GM10266 (cell line): ENCODE data around the gene SUMO4.

Experiments
- DNase-seq: peaks from one replicate; pipeline ENCODE4 v3.0.0; 2012; ENCODE audit errors: extremely low spot score
- TF ChIP-seq, protein P1 (sequence below): IDR thresholded peaks from 2 replicates; pipeline ENCODE4 v1.5.1; 2012; ENCODE audit warnings: mild to moderate bottlenecking, low read depth; ENCODE audit not compliant: control insufficient read depth, insufficient read depth; ENCODE audit errors: missing control alignments

SUMO4 gene

DNA sequence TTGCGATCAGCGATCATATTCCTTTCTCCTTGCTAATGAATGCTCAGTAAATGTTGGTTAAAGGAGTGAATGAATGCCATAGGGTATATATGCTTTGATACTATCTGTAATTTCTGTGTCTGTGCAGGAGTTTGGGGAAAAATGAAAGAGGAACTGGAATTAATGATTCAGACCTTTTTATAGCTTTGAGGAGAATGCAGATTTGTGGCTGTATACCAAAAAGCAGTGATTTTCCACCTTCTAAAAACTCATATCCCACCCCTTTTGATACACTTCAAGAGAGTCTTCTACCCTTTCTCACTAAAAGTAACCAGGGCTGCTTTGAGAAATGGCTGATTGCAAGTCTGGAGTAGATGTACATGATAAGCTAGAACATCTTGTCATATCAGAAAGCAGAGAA is 26.6 kb upstream of the SUMO4 start:
- no peak for DNase-seq
- TF ChIP-seq, protein P1, sequence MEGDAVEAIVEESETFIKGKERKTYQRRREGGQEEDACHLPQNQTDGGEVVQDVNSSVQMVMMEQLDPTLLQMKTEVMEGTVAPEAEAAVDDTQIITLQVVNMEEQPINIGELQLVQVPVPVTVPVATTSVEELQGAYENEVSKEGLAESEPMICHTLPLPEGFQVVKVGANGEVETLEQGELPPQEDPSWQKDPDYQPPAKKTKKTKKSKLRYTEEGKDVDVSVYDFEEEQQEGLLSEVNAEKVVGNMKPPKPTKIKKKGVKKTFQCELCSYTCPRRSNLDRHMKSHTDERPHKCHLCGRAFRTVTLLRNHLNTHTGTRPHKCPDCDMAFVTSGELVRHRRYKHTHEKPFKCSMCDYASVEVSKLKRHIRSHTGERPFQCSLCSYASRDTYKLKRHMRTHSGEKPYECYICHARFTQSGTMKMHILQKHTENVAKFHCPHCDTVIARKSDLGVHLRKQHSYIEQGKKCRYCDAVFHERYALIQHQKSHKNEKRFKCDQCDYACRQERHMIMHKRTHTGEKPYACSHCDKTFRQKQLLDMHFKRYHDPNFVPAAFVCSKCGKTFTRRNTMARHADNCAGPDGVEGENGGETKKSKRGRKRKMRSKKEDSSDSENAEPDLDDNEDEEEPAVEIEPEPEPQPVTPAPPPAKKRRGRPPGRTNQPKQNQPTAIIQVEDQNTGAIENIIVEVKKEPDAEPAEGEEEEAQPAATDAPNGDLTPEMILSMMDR, result no peak

DNA sequence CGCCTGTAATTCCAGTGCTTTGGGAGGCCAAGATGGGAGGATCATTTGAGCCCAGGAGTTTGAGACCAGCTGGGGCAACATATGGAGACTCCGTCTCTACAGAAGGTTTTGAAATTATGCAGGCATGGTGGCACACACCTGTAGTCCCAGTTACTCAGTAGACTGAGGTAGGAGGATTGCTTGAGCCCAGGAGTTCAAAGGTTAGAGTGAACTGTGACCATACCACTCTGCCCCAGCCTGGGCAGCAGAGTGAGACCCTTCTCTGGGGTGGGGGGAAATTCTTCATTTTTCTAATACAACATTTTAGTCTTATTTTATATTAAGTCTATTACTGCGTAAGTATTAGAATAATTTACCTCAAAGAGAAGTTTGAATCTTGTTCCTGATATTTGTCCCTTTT is 20.1 kb upstream of the SUMO4 start:
- TF ChIP-seq, protein P1, result no peak
- DNase-seq, result no peak

DNA sequence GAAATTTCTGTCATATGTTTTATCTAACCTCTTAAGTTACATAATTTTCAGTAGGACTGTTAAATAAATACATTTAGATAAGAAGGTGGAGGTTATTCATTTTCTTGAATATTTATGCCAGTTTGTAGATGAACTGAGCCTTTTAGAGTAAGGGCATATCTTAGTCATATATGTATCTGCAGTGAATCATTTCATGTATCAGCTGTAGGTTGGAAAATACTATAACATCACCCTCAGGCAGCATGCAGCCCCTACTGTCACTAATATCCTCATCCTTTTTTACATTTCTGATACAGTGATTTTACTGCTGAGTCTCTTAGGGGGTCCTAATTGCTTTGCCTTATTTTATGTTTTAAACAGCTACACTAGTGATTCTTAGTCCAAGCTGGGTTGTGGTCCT is 19.5 kb upstream of the SUMO4 start:
- DNase-seq, result no peak
- TF ChIP-seq, protein P1, result no peak

DNA sequence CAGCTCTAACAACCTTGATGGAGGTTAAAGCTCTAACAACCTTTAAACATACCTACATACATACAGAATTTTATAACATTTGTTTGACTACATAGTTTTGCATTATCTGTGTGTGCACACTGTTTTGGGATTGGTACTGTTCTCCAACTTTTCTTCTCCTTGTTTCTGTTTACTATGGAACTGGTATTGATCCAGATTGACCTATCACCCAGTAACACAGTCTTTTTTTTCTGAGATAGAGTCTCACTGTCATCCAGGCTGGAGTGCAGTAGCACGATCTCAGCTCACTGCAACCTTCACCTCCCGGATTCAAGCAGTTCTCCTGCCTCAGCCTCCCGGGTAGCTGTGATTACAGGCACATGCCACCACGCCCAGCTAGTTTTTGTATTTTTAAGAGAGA is 16.7 kb upstream of the SUMO4 start:
- TF ChIP-seq, protein P1, result no peak
- DNase-seq, result no peak

DNA sequence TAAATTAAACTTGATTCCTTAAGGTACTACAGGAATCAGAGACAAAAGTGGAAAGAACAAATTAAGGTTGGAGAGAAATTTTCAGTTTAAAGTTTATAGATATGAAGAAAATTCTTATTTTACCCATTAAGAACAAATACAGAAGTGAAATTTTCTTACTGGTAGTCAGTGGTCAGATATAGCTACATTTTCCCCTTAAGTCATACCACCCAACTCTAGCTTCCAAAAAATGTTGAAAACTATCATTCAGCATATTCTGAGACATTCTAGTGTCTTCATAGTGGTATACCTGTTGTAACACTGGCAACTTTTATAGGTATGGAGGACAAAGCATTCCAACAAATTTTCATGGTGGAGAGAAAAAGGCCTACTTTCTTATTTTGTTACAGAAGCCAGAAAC is 15.6 kb upstream of the SUMO4 start:
- TF ChIP-seq, protein P1, result no peak
- no peak for DNase-seq

DNA sequence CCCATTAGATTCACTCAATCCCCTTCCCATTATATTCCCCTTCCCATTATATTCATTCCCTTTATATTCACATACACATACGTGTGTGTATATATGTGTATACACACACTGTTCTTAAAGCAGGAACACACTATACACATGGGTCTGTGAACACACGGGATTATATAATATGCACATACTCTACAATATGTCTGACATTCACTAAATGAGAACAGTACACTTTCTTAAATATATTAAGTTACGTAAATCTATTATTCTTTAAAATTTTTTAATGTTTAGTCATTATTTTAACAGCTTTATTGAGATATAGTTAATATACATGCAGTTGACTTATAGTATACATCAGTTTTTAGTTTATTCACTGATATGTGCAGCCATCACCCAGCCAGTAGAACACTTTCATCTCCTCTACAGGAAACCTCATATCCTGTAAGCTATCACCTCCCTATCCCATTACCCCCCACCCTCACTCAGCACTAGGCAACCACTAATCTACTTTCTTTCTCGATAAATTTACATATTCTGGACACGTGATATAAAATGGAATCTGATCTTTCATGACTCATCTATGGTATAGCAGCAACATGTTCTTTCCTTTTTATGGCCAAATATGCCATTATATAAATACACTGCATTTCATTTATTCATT is 13.9 kb upstream of the SUMO4 start:
- TF ChIP-seq, protein P1, result no peak
- DNase-seq, result no peak

DNA sequence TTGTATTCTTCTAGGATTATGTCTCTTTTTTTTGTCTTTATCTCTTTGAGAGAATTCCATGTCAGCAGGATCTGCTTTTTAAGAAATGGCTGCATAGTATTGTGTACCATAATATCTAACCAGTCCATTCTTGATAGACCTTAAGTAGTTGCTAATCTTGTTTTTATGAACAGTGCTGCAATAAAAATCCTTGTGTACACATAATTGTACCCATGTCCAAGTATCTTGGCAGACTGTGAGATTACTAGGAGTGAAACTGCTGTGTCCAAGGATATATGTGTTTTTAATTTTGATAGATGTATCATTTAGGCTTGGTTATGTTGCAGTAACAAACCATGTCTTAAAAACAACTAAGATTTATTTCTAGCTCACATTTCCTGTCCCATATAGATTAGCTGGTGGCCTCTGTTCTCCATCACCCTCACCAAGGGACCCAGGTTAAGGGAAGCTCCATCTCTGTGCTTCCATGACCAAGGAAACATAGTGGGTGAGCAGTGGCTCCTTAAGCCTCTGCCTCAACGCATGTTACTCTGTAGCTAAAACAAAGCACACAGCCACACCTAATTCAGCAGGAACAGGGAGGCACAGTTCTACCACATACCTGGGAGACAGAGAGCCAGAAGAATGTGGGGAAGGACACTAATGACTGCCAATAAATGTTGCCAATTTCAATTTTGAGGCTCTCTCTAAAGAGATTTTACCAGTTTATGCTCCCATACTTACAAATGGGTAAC is 12.1 kb upstream of the SUMO4 start:
- no peak for DNase-seq
- TF ChIP-seq, protein P1, result no peak
